ENCODE measurements around the gene DNAJC28.
"Not testable (repeated sequence)": the region's sequence is repeated elsewhere in the genome, so short reads cannot be mapped to it uniquely, and the experiment has no call there.

Gene DNAJC28

DNA sequence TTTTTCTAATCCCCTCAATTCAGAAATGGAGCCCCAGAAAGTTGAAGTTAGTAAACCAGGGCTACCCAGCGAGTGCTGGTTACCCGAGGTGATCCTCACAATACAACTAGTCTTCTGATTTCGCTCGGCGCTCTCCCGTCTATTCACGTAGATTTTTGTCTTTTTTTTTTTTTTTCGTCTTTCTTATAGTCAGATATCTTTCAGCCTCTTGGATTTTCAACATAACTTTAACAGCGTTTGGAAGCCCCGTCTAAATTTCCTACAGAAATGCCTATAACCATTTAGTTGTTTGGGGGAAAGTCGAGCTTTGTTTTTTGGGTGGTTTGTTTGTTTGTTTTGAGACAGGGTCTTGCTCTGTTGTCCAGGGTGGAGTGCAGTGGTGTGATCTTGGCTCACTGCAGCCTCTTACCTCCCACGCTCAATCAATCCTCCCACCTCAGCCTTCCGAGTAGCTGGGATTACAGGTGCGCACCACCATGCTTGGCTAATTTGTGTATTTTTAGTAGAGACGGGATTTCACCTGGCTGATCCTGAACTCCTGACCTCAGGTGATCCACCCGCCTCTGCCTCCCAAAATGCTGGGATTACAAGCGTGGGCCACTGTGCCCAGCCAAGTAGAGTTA is 10.9 kb downstream of the DNAJC28 start:
- no peak for DNase-seq (ENCODE audit: low read depth)

DNA sequence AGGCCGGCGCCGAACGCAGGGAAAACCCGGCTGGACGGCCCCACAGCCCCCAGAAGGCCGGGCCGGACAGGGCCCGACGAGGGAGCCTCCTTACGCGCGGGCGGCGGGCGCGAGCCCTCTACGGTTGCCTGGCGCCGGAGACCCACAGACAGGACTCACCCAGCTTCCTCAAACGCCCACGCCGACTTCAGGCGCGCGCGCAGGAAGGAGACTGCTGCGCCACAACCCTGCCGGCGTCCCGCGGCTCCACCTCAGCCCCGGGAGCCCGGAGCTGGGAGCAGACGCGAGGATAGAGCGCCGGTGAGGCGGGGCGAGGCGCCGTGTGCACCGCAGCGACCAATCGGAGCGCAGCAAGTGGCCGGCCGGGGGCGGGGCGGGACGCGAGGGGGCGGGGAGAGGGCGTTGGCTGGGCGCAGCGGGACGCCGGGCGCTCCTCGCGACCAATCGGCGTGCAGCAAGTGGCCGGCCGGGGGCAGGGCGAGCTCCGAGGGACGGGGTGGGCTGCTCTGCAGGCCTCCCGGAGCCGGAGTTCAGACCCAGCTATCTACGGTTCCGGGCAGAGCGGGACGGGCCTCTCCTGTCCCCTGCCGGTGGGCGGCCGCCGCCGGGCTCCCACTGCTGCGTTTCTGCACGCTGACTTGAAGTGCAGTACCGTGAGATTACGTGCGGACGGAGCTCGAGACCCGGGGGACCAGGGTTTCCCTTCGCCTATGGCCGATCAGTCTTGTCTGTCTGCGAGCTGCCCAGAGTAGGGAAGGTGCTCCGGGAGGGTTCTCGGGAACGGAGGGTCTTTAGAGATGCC is 11.6 kb downstream of the DNAJC28 start, which contains the start of gene TMEM50B:
TSS of gene TMEM50B (minus strand) at position 296 of the 802 bp plus-strand sequence. CDS start 11,089 bp downstream, outside the sequence.
- DNase-seq (ENCODE audit: low read depth) = peak; percentile 97

DNA sequence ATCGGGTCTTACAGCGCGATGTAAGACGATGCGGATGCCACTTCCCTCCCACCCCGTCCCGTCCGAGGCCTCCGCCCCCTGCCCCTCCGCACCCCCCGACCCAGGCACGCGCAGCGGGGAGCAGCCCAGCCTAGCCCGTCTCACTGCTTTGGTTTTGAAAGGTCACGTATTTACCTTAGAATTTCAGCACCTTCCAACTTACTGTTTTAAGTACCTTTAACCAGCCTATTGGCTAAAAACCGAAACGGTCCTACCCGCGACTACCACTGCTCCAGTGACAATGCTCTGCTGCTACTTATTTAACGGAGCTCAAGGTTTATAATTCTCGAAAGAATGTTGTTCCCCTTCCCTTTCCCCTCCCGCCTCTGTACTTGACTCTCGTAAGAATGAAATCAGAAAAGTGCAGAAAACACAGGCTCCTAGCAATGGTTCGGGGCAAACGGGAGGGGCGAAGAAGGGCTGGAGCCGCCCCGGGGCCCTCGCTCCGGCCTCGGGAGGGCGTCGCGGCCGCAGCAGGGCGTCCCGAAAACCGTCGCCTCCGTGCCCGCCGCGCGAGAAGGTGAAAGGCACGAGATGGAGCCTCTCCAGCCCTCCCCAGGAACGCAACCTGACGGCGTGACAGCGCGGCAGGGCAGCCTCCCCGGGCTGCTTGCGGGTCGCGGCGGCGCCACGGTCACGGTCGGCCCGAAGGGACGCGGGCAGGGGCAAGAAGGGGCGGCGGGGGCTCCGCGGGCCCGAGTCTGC is 12.4 kb downstream of the DNAJC28 start:
- peak; percentile 15 for DNase-seq (ENCODE audit: low read depth)

DNA sequence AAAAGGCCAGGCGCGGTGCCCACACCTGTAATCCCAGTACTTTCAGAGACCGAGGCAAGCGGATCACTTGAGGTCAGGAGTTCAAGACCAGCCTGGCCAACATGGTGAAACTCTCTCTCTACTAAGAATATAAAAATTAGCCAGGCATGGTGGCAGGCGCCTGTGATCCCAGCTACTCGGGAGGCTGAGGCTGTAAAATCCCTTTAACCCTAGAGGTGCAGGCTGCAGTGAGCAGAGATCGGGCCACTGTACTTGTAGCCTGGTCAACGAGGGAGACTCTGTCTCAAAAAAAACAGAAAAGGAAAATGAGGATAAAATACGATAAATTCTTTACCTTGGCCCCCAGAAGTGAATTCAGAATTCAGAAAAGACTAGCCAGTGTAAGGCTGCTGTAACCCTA is 13.3 kb downstream of the DNAJC28 start:
- DNase-seq (ENCODE audit: low read depth) = no peak

DNA sequence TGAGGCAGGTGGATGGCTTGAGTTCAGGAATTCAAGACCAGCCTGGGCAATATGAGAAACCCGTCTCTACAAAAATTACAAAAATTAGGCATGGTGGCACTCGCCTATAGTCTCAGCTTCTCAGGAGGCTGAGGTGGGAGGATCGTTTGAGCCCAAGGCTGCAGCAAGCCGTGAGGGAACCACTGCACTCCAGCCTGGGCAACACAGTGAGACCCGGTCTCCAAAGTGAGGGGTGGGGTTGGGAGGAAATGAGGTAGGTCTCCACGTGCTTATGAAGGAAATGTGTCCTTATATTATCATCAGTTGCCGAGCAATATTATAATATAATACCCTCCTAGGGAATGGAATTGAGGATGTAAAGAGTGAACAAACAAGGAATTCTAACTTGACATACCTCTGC is 14.4 kb downstream of the DNAJC28 start:
- no peak for DNase-seq (ENCODE audit: low read depth)

DNA sequence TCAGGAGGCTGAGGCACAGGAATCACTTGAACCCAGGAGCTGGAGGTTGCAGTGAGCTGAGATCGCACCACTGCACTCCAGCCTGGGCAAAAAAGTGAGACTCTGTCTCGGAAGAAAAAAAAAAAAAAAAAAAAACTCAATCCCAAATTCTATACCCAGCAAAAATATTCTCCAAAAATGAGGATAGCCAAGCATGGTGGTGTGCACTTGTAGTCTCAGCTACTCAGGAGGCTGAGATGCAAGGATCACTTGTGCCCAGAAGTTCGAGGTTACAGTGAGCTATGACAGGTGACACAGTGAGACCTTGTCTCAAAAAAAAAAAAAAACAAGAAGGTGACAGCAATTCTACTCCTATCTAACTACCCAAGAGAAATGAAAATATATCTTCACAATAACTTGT is 18.2 kb downstream of the DNAJC28 start:
- no peak for DNase-seq (ENCODE audit: low read depth)

DNA sequence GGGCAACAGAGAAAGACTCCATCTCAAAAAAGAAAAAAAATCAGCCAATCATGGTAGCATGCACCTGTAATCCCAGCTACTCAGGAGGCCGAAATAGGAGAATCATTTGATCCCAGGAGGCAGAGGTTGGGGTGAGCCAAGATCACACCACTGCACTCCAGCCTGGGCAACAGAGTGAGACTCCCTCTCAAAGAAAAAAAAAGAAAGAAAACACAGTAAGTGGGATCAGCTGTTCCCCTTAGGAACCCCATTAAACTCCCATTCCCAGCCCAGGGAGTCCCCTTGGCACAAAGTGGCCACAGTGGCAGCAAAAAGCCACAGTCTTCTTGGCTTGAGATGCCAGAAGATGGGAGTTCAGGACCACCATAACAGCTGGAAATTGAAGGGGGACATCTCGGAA is 20.8 kb downstream of the DNAJC28 start:
- DNase-seq (ENCODE audit: low read depth) = no peak

DNA sequence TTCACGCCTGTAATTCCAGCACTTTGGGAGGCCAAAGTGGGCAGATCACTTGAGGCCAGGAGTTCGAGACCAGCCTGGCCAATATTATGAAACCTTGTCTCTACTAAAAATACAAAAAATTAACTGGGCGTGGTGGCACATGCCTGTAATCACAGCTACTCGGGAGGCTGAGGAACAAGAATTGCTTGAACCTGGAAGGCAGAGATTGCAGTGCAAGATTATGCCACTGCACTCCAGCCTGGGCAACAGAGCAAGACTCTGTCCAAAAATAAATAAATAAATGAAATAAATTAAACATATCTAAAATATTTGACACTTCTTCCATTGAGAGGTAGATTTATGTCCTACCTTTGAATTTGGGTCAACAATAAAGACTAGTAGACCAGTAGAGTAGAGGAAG is 22.3 kb downstream of the DNAJC28 start:
- DNase-seq (ENCODE audit: low read depth) = not testable (repeated sequence)

DNA sequence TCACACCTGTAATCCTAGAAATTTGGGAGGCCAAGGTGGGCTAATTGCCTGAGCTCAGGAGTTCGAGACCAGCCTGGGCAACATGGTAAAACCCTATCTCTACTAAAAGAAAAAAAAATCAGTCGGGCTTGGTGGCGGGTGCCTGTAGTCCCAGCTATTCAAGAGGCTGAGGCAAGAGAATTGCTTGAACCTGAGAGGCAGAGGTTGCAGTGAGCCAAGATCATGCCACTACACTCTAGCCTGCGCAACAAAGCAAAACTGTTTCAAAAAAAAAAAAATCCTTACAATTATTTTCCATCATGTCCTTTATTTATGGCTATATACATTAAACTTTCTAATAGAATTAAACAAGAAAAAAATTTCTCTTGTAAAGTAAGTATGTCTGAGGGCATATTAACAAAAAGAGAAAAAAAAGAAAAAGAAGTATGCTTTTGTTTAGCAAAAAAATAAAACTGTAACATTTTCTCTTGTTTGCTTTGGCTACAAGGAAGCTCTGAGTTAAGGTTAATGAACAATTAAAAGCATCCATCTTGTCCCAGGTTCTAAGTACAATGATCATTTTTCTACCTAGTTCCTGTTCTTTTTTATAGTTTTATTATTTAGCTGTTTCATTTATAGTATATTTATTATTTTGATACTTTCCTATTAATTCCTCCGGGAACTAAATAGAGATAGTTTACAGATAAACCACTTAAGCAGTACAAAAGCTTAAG is 29.8 kb downstream of the DNAJC28 start:
- DNase-seq (ENCODE audit: low read depth) = no peak

DNA sequence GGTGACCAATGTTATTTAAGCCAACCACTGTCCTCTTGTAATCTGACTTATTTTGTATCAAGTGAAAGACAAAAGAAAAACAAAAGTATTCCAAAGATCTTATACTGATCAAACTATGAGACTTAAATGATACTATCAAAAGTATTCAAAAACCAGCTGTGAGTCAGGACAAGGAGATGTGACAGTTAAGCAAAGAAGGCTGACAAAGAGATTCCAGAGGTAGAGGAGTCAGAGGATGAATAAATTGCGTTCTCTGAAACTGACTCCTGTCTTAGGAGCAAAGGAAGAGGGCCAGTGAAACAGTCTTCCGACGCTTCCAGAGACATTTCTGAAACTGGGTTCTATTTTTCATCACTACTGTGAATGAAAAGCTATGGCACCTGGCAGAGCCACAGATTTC is 32.7 kb downstream of the DNAJC28 start:
- no peak for DNase-seq (ENCODE audit: low read depth)

DNA sequence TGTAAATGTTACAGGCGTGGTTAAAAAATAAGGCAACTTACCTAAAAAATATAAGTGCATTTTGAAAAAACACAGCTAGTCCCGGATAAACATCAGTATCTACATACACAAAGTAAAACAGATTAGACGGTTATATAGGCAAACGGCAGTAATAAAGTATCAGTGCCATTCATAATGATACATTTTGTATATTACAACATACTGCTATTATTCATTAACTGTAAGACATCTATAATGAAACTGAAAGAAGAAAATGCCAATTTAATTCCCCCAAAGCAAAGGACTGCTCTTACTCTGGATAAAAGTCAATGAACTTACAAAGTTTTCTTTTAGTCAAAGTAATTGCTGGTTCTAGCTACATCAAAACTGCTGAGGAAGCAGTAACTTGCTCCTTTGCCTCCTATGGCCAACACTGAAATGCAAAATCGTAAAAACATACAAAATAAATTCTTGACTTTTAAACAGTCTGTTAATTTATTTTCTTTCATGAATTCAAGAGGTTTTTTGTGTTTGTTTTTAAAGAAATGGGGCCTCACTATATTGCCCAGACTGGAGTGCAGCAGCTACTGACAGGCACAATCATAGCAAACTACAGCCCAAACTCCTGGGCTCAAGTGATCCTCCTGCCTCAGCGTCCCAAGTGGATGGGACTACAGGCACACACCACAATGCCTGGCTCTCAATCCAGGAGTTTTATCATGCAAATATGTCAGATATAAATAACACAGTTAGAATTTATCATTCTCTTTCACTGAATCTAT is 35.6 kb downstream of the DNAJC28 start:
- DNase-seq (ENCODE audit: low read depth) = no peak

DNA sequence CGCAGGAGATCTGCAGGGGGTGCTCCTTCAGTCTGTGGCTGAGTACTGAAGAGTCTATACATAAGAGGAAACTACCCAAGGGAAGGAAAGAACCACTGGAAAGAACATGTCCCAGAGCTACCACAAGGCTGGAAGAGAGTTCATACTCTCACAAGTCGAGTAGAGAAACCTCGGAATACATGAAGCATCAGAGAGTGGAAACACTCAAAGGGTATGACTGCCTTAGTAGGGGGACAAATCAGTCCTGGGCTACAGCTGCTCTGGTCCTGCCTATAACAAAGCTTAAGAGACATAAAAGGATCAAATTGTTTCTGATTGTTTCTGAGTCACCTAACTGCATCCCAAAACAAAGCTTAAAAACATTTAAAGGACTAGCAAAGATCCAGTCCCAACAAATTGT is 39.2 kb downstream of the DNAJC28 start:
- no peak for DNase-seq (ENCODE audit: low read depth)

DNA sequence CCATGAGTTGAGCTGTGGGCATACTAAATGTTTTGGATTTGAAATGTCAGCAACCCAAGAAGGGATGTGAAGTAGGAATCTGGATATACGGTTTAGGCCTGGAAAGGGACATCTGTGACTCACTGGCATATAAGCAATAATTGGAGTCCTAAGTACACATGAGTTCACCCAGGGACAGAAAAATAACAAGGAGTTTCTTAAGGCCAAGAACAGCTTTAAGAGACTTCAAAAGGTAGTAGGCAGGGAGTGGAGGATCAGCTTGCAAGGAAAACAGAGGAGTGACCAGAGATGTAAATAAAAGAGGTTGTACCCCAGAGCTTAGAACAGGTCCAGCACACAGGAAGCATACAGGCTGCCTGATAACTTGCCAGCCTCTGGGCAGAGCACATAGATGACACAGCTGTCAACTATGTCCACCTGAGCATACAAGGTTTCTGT is 39.9 kb downstream of the DNAJC28 start:
- DNase-seq (ENCODE audit: low read depth) = no peak

DNA sequence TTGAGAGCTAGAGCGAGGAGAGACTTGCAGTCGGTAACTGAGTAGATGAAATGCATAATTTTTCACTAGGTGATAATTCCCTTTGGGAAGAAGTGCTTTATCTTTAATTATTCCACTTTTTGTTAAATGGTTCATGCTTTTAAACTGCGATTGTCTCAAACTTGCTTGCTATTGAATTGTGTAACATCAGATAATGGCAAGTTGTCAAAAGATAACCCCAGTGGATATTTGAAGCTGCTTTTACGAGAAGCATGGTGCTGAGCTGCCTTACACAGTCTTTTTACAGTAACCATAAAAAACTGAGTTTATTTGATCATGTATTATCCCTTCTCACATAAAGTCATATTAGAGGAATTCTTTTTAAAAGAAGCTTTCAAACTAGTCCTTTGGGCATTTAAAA is 41.9 kb downstream of the DNAJC28 start:
- DNase-seq (ENCODE audit: low read depth) = no peak

DNA sequence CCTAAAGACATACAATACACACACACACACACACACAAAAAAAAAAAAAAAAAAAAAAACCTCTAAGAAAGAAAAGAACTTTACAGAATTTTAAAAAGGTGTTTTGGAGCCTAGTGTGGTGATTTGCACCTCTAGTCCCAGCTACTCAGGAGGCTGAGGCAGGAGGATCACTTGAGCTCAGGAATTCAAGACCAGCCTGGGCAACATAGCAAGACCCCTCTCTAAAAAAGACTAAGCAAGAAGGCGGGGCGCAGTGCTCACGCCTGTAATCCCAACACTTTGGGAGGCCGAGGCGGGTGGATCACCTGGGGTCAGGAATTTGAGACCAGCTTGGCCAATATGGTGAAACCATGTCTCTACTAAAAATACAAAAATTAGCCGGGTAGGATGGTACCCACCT is 44.9 kb downstream of the DNAJC28 start:
- not testable (repeated sequence) for DNase-seq (ENCODE audit: low read depth)

DNA sequence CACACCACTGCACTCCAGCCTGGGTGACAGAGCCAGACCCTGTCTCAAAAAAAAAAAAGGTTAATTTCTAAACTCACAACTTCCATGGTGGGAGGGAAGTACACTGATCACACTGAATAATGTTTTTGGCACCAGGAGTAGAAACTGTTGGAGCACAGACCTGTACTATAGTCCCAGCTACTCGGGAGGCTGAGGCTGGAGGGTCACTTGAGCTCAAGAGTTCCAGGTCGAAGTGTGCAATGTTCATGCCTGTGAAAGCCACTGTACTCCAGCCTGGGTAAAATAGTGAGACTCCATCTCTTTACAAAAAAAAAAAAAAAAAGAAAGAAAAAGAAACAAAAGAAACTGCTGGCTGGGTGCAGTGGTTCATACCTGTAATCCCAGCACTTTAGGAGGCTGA is 47.0 kb downstream of the DNAJC28 start:
- no peak for DNase-seq (ENCODE audit: low read depth)

DNA sequence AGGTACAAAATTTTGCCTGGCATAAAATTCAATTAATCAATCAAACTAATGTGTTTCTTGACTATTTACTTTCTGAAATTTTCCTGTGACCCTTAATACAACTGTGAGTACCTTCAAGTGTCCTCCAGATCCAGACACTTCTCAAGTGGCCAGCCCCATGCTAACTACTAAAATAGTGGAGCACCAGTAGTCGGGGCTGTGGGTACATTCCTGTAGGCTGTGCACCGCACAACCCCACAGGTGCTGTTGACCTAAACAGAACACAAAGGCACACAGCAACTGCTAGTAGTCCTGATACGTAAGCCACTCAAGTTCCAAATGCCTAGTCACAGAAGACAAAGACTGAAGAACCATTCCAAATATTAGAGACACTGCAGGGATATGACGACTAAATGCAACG is 48.3 kb downstream of the DNAJC28 start:
- DNase-seq (ENCODE audit: low read depth) = no peak

DNA sequence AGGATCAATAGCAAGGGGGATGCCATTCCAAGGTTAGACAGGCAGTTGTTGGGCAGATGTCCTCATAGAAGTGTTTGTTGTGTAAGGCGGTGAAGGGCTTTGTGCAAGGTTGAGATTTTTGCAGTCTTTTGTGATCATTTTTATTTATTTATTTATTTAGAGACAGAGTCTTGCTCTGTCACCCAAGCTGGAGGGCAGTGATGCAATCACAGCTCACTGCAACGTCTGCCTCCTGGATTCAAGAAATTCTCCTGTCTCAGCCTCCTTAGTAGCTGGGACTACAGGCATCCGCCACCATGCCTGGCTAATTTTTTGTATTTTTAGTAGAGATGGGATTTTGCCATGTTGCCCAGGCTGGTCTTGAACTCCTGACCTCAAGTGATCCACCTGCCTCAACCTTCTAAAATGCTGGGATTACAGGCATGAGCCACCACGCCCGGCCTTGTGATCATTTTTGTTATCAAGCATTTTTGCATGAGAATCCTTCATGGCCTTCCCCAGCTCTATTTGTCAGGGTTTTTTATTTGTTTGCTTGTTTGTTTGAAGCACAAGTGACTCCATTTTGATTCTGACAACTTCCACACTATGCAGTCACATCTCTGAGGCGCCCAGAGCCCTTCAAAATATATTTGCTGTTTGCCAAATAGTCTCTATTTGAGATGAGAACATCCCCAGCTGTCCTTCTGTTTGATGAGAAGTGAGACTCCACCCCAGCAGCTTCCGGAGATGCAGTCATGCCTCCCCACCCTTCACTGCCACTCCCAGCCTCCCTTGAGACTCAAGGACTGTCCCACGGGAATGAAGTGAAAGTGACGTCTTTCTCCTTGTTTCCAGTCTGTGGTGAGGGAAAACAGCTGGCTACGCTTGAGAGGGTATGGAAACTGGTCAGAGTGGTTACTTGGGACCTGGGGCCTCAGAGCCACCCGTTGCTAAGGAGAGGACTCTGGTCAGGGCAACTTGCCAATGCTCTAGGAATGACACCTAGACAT is 49.7 kb downstream of the DNAJC28 start:
- no peak for DNase-seq (ENCODE audit: low read depth)

All from stimulated activated CD8-positive, alpha-beta memory T cell treated with anti-CD3 and anti-CD28 coated beads, Interleukin-12 subunit alpha, Interleukin-12 subunit beta, amount 100 ng/mL, for 4 hours (primary cell).